Measurements from ENCODE around the gene EEFSEC. TPM values are rescaled to one million over a fixed set of nuclear protein-coding genes. Genes with fewer than 3 reads are reported as not detected.

The EEFSEC gene
- polyA plus RNA-seq, 1 donor (not counting 4 experiments of a cell fraction or from before 2014, with no cell fraction given) = 8.7 TPM

DNA sequence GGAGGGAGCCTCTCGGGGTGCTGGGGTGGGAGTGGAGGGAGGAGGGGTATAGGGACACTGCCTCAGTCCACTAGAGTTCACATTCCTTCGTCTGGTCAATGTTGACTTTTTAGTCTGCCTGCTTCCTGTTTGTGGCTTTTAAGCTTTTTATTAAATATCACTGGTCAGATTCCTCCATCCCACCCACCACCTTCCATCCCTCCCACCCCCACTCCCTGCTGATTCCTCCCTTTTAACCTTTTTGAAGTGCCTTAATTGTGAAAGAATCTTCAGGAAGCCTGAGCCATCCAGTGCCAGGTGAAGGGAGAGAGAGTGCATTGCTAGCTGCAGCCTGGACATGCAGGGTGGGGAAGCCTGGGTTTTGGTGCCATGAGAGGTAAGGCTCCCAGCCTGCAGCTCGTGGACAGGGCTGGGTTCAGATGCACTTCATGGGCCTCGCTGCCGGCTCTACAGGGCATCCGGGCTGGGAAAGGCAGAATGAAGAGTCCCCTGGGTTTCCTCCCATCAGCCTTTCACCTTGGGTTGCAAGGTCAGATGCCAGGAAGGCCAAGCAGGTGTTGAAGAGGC is 207.5 kb downstream of the EEFSEC start:
- no peak overlapping the region for H3K4me3 ChIP-seq (ENCODE audit: control insufficient read depth in 2 of 3, extremely low read depth in 1 of 3, insufficient read depth in 2 of 3, low read depth in 1 of 3, low read length in 3 of 3)
- no peak overlapping the region for H3K4me2 ChIP-seq (ENCODE audit: control insufficient read depth, extremely low read depth, insufficient read depth, low read depth, low read length)
- H3K36me3 ChIP-seq (ENCODE audit: control insufficient read depth in 2 of 2, extremely low read depth in 1 of 2, insufficient read depth in 2 of 2, low read length in 2 of 2) = peaks cover 0 to 6% of the 10 kb centered on the region in 2 experiments
- H4K20me1 ChIP-seq (ENCODE audit: control insufficient read depth, extremely low read depth, insufficient read depth, low read length) = no peaks in the 10 kb centered on the region
- H3K79me2 ChIP-seq (ENCODE audit: control insufficient read depth, insufficient read depth, low read length) = no peaks in the 10 kb centered on the region
- no peaks in the 10 kb centered on the region for H3K9me1 ChIP-seq (ENCODE audit: control insufficient read depth, extremely low read depth, insufficient read depth, low read length)
- no peak overlapping the region for H3K27ac ChIP-seq (ENCODE audit: control insufficient read depth, insufficient read depth, low read length)
- H3K4me1 ChIP-seq (ENCODE audit: control insufficient read depth, extremely low read depth, insufficient read depth, low read length) = no peaks in the 10 kb centered on the region
- dilution Hi-C loops (cut with MboI; ENCODE audit: extremely low pct_ligation_motif_present, low sequenced_read_pairs) = no loop called here
- no peaks in the 10 kb centered on the region for H3K27me3 ChIP-seq (ENCODE audit: control insufficient read depth, extremely low read depth, insufficient read depth, low read length)
- no peak overlapping the region for H3K9ac ChIP-seq (ENCODE audit: control insufficient read depth, extremely low read depth, insufficient read depth, low read length)
- H2AFZ ChIP-seq (ENCODE audit: control insufficient read depth, low read length) = no peak overlapping the region
- H3K9me3 ChIP-seq (ENCODE audit: control insufficient read depth, low read depth, low read length) = no peaks in the 10 kb centered on the region
- TF ChIP-seq, protein P1, sequence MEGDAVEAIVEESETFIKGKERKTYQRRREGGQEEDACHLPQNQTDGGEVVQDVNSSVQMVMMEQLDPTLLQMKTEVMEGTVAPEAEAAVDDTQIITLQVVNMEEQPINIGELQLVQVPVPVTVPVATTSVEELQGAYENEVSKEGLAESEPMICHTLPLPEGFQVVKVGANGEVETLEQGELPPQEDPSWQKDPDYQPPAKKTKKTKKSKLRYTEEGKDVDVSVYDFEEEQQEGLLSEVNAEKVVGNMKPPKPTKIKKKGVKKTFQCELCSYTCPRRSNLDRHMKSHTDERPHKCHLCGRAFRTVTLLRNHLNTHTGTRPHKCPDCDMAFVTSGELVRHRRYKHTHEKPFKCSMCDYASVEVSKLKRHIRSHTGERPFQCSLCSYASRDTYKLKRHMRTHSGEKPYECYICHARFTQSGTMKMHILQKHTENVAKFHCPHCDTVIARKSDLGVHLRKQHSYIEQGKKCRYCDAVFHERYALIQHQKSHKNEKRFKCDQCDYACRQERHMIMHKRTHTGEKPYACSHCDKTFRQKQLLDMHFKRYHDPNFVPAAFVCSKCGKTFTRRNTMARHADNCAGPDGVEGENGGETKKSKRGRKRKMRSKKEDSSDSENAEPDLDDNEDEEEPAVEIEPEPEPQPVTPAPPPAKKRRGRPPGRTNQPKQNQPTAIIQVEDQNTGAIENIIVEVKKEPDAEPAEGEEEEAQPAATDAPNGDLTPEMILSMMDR (optimal IDR thresholded peaks at IDR 0.05 in 1 of 3, IDR thresholded peaks at IDR 0.05 in 1 of 3, conservative IDR thresholded peaks at IDR 0.05 in 1 of 3; ENCODE audit: extremely low read depth in 1 of 3, insufficient read depth in 2 of 3, low read length in 3 of 3) = no peak
- no peak for TF ChIP-seq EZH2 (IDR thresholded peaks at IDR 0.05; ENCODE audit: low read length)
- DNase-seq (ENCODE audit: low read depth, low spot score) (no peak), FAIRE-seq (no peak)

DNA sequence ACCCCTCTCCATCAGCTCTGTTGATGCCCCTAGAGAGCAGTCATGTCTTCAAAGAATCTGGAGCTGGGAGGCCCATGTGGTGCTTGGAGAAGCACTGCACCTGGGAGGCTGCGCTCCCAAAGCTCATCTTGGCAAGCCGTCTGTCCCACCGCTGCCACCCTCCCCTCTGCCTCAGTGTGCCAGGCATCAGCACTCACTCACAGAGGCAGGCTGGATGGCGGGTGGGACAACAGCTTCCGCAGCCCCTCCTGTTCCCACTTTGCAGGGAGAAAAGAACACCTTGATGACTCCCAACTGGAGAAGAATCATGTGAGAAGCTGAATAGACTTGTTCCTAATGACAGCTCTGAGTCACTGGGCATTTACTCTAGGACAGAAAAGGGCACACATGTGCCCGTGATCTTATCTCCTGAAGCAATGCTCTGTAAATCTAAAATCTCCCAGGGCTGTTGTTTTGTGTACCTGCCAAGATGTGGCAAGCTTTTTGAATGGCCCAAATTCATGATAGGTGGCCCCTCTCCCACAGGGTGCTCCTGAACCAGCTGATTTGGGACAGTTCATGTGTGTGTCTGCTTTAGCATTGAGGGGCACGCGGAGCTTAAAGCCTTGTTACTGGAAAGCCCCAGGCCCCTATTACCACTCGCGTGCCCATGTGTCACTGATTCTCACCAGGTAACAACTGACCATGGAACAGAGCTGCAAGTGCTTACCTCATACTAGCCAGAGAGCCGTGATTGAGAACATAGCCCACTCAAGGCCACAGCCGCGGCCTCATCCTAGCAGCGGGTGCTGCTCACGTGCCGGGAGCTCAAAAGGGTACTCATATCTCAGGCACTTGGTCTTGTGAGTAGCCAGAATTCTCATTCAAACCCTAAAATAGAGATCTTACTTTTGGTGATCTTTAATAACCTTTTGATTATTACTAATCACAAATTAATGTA is 209.0 kb downstream of the EEFSEC start:
- H3K36me3 ChIP-seq (ENCODE audit: control insufficient read depth in 2 of 2, extremely low read depth in 1 of 2, insufficient read depth in 2 of 2, low read length in 2 of 2) = peaks cover 0 to 6% of the 10 kb centered on the region in 2 experiments
- no peaks in the 10 kb centered on the region for H3K27me3 ChIP-seq (ENCODE audit: control insufficient read depth, extremely low read depth, insufficient read depth, low read length)
- no peaks in the 10 kb centered on the region for H3K9me1 ChIP-seq (ENCODE audit: control insufficient read depth, extremely low read depth, insufficient read depth, low read length)
- dilution Hi-C loops (cut with MboI; ENCODE audit: extremely low pct_ligation_motif_present, low sequenced_read_pairs) = no loop called here
- no peak overlapping the region for H3K4me3 ChIP-seq (ENCODE audit: control insufficient read depth in 2 of 3, extremely low read depth in 1 of 3, insufficient read depth in 2 of 3, low read depth in 1 of 3, low read length in 3 of 3)
- no peaks in the 10 kb centered on the region for H3K9me3 ChIP-seq (ENCODE audit: control insufficient read depth, low read depth, low read length)
- TF ChIP-seq EZH2 (IDR thresholded peaks at IDR 0.05; ENCODE audit: low read length) = no peak
- TF ChIP-seq, protein P1 (optimal IDR thresholded peaks at IDR 0.05 in 1 of 3, IDR thresholded peaks at IDR 0.05 in 1 of 3, conservative IDR thresholded peaks at IDR 0.05 in 1 of 3; ENCODE audit: extremely low read depth in 1 of 3, insufficient read depth in 2 of 3, low read length in 3 of 3) = no peak
- FAIRE-seq = no peak
- H3K4me2 ChIP-seq (ENCODE audit: control insufficient read depth, extremely low read depth, insufficient read depth, low read depth, low read length) = no peak overlapping the region
- no peaks in the 10 kb centered on the region for H4K20me1 ChIP-seq (ENCODE audit: control insufficient read depth, extremely low read depth, insufficient read depth, low read length)
- no peaks in the 10 kb centered on the region for H3K79me2 ChIP-seq (ENCODE audit: control insufficient read depth, insufficient read depth, low read length)
- H2AFZ ChIP-seq (ENCODE audit: control insufficient read depth, low read length) = no peak overlapping the region
- H3K27ac ChIP-seq (ENCODE audit: control insufficient read depth, insufficient read depth, low read length) = no peak overlapping the region
- no peak overlapping the region for H3K9ac ChIP-seq (ENCODE audit: control insufficient read depth, extremely low read depth, insufficient read depth, low read length)
- no peaks in the 10 kb centered on the region for H3K4me1 ChIP-seq (ENCODE audit: control insufficient read depth, extremely low read depth, insufficient read depth, low read length)
- DNase-seq (ENCODE audit: low read depth, low spot score) = no peak
